Measurements from ENCODE around the gene VPS51. TPM values are rescaled to one million over a fixed set of nuclear protein-coding genes. Genes with fewer than 3 reads are reported as not detected.

Gene VPS51
- total RNA-seq, 1 donor from 2014 or later: 94.3 TPM

- DNase-seq (ENCODE audit: low read depth, low spot score): no peak
- H3K27ac Mint-ChIP-seq (ENCODE audit: unreplicated experiment): no peak overlapping the region
- peaks cover 14% of the 10 kb centered on the region for H3K4me1 Mint-ChIP-seq
Measured at GRCh38 chr11:65107751-65108468, 11.9 kb downstream of the VPS51 start.

GRCh38 chr11:65108469-65109123 is 12.6 kb downstream of the VPS51 start:
- Mint-ChIP-seq H3K27ac (ENCODE audit: unreplicated experiment) (no peak overlapping the region), H3K27me3 (ENCODE audit: low read depth) (peaks cover 4% of the 10 kb centered on the region), H3K4me1 (peaks cover 21% of the 10 kb centered on the region), H3K9me3 (no peaks in the 10 kb centered on the region), H3K4me3 (no peak overlapping the region), H3K36me3 (ENCODE audit: low read depth) (peaks cover 3% of the 10 kb centered on the region)
- DNase-seq (ENCODE audit: low read depth, low spot score): no peak
- TF ChIP-seq CTCF (conservative IDR thresholded peaks at IDR 0.05): no peak

More at GRCh38 chr11:65107751-65108468, 11.9 kb downstream of the VPS51 start:
- H3K36me3 Mint-ChIP-seq (ENCODE audit: low read depth): peaks cover 3% of the 10 kb centered on the region
- H3K9me3 Mint-ChIP-seq: no peaks in the 10 kb centered on the region
- H3K27me3 Mint-ChIP-seq (ENCODE audit: low read depth): peaks cover 4% of the 10 kb centered on the region
- no peak overlapping the region for H3K4me3 Mint-ChIP-seq
- no peak for TF ChIP-seq CTCF (conservative IDR thresholded peaks at IDR 0.05)

- peaks cover 27% of the 10 kb centered on the region for H3K4me1 Mint-ChIP-seq
- no peak overlapping the region for H3K27ac Mint-ChIP-seq (ENCODE audit: unreplicated experiment)
- peaks cover 3% of the 10 kb centered on the region for H3K36me3 Mint-ChIP-seq (ENCODE audit: low read depth)
- no peaks in the 10 kb centered on the region for H3K9me3 Mint-ChIP-seq
- no peak for TF ChIP-seq CTCF (conservative IDR thresholded peaks at IDR 0.05)
- peaks cover 4% of the 10 kb centered on the region for H3K27me3 Mint-ChIP-seq (ENCODE audit: low read depth)
- DNase-seq (ENCODE audit: low read depth, low spot score): no peak
- peak overlapping the region; percentile 86 for H3K4me3 Mint-ChIP-seq
Measured at GRCh38 chr11:65109231-65110198, 13.5 kb downstream of the VPS51 start.

- Mint-ChIP-seq H3K36me3 (ENCODE audit: low read depth) (peaks cover 3% of the 10 kb centered on the region), H3K27me3 (ENCODE audit: low read depth) (peaks cover 8% of the 10 kb centered on the region), H3K27ac (ENCODE audit: unreplicated experiment) (no peak overlapping the region), H3K4me3 (peak overlapping the region; percentile 86), H3K4me1 (peaks cover 27% of the 10 kb centered on the region), H3K9me3 (no peaks in the 10 kb centered on the region)
- peak; percentile 100 for DNase-seq (ENCODE audit: low read depth, low spot score)
- TF ChIP-seq CTCF (conservative IDR thresholded peaks at IDR 0.05): peak; percentile 90
Measured at GRCh38 chr11:65110354-65110861, 14.4 kb downstream of the VPS51 start.

- H3K36me3 Mint-ChIP-seq (ENCODE audit: low read depth): no peaks in the 10 kb centered on the region
- TF ChIP-seq CTCF (conservative IDR thresholded peaks at IDR 0.05): no peak
- H3K27ac Mint-ChIP-seq (ENCODE audit: unreplicated experiment): no peak overlapping the region
- peaks cover 27% of the 10 kb centered on the region for H3K4me1 Mint-ChIP-seq
- no peaks in the 10 kb centered on the region for H3K9me3 Mint-ChIP-seq
- DNase-seq (ENCODE audit: low read depth, low spot score): no peak
- H3K4me3 Mint-ChIP-seq: peak overlapping the region; percentile 99
- H3K27me3 Mint-ChIP-seq (ENCODE audit: low read depth): peaks cover 8% of the 10 kb centered on the region
Measured at GRCh38 chr11:65111159-65111743, 15.2 kb downstream of the VPS51 start.

All from neural crest cell (in vitro differentiated cells).